Measurements from ENCODE around the gene PTAR1.

DNA sequence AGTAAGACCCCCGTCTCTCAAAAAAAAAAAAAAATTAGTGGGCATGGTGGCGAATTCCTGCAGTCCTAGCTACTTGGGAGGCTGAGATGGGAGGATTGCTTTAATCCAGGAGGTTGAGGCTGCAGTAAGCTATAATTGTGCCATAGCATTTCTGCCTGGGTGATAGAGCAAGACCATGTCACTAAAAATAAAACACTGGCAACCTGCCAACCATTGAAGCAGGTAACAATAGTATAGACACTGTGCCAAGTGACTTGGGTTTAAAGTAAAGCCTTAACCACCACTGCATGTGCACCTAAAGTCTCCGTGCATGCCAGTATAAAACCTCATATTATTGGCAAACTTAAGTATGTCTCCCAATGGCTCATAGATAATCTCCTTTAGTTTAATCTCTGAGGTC is 84.2 kb downstream of the PTAR1 start:
- TF ChIP-seq, protein P1, sequence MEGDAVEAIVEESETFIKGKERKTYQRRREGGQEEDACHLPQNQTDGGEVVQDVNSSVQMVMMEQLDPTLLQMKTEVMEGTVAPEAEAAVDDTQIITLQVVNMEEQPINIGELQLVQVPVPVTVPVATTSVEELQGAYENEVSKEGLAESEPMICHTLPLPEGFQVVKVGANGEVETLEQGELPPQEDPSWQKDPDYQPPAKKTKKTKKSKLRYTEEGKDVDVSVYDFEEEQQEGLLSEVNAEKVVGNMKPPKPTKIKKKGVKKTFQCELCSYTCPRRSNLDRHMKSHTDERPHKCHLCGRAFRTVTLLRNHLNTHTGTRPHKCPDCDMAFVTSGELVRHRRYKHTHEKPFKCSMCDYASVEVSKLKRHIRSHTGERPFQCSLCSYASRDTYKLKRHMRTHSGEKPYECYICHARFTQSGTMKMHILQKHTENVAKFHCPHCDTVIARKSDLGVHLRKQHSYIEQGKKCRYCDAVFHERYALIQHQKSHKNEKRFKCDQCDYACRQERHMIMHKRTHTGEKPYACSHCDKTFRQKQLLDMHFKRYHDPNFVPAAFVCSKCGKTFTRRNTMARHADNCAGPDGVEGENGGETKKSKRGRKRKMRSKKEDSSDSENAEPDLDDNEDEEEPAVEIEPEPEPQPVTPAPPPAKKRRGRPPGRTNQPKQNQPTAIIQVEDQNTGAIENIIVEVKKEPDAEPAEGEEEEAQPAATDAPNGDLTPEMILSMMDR (IDR thresholded peaks at IDR 0.05): no peak
- TF ChIP-seq POLR2A (IDR thresholded peaks at IDR 0.05): no peak
